Upper lobe of left lung (tissue), 4 donors: ENCODE results near the gene DISP1.

Experiments used
- POLR2A ChIP-seq, 4 donors: fragments of 450-650 bp; IDR thresholded peaks; one replicate each; pipeline ENCODE4 v1.5.1; 2016 to 2017; ENCODE audit warnings: antibody characterized with exemption in 4 of 4, mild to moderate bottlenecking in 2 of 4
- POLR2AphosphoS5 ChIP-seq, 2 donors: sonication (generic); formaldehyde crosslinking; IDR thresholded peaks; one replicate each; pipeline ENCODE4 v1.5.1; 2017; ENCODE audit warnings: antibody characterized with exemption in 2 of 2
- TF ChIP-seq, protein P1 (sequence below), 6 experiments: fragments of 450-650 bp in 4 of 6; fragments of 200-600 bp in 2 of 6; sonication (generic) in 2 of 6; IDR thresholded peaks; one replicate each; pipeline ENCODE4 v1.5.1; 2016 to 2019; ENCODE audit warnings: antibody characterized with exemption in 6 of 6

DNA sequence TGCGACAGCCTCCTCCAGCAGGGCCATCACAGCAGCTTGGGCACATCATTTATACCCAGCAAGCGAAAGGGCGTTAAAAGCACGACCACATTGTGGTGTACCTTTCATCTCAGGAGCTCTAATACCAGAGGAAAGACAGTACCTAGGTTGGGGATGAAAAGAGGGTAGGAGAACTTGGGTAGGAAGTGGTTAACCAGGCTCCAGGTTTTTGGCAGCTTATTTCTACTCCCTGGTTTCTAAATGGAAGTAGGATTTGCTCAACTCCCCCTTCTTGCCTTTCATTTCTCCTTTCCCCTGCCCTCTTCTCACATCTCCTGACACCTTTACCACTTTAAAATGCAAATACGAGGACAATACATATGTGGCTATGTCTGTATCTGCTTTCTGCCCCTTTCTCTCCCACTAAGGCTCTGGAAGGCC is 47.7 kb upstream of the DISP1 start:
- TF ChIP-seq, protein P1, sequence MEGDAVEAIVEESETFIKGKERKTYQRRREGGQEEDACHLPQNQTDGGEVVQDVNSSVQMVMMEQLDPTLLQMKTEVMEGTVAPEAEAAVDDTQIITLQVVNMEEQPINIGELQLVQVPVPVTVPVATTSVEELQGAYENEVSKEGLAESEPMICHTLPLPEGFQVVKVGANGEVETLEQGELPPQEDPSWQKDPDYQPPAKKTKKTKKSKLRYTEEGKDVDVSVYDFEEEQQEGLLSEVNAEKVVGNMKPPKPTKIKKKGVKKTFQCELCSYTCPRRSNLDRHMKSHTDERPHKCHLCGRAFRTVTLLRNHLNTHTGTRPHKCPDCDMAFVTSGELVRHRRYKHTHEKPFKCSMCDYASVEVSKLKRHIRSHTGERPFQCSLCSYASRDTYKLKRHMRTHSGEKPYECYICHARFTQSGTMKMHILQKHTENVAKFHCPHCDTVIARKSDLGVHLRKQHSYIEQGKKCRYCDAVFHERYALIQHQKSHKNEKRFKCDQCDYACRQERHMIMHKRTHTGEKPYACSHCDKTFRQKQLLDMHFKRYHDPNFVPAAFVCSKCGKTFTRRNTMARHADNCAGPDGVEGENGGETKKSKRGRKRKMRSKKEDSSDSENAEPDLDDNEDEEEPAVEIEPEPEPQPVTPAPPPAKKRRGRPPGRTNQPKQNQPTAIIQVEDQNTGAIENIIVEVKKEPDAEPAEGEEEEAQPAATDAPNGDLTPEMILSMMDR (IDR thresholded peaks at IDR 0.05) = no peak
- no peak for TF ChIP-seq POLR2AphosphoS5 (IDR thresholded peaks at IDR 0.05)
- TF ChIP-seq POLR2A (IDR thresholded peaks at IDR 0.05) = no peak
